ENCODE data around the gene ZNRF3.

GRCh38 chr22:29055192-29055830 lies 171.9 kb downstream of the ZNRF3 start:
- TF ChIP-seq CTCF (IDR thresholded peaks at IDR 0.05) (no peak), POLR2AphosphoS5 (IDR thresholded peaks at IDR 0.05) (no peak), POLR2A (IDR thresholded peaks at IDR 0.05) (no peak), EP300 (IDR thresholded peaks at IDR 0.05) (no peak)
